HL-60/S4 treated with phorbol 12-myristate 13-acetate at 8.2 ng/mL for 4 days and 3 days (cell line): ENCODE measurements around the gene BICRAL.
"Not testable (repeated sequence)": the region's sequence is repeated elsewhere in the genome, so short reads cannot be mapped to it uniquely, and the experiment has no call there.

Experiments used
- in situ Hi-C: fragments of 300-500 bp; cut with MboI; formaldehyde crosslinking; loops from 2 replicates; pipeline ENCODE4 v1.15.0; 2022; ENCODE audit warnings: low sequenced_read_pairs

BICRAL gene

DNA sequence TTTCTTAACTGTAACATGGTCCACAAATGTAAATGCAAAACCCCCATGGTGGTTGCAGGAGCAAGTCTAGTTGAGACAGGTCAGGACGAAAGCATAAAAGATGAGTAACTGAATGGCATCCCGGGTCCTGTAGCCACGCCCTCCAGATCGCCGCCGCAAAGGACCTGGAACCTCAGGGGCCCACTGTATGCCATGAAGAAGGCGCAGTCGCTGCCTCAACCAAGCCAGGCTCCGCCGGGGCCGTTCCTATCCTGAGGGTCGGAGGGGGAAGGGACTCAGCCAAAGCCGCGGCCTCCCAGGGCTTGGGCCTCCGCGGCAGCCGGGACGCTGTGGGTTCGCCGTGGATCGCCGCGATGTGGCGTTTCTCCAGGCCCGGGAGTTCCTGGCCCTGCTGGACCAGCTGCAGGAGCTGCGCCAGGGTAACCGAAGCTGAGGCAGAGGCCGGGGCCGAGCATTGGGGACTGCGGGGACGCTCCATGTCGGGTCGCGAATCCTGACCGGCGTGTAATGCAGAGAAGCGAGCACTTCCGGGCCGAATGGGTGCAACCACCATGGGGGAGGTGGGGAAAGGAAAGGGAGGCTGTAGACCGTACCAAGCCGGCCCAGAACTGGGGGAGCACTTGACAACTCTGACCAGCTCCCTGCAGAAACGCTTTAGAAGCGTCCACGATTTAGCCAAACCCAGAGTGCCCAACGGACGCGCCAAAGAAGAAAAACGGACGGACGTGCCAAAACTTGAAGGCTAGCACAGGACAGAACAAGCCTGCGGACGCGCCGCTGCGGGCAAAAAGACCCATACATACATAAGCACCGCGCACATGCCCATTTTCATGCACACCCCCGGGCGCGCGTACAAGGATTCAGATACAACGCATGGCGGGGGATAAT, 108.7 kb downstream of the BICRAL start:
- in situ Hi-C loops = no loop called here

DNA sequence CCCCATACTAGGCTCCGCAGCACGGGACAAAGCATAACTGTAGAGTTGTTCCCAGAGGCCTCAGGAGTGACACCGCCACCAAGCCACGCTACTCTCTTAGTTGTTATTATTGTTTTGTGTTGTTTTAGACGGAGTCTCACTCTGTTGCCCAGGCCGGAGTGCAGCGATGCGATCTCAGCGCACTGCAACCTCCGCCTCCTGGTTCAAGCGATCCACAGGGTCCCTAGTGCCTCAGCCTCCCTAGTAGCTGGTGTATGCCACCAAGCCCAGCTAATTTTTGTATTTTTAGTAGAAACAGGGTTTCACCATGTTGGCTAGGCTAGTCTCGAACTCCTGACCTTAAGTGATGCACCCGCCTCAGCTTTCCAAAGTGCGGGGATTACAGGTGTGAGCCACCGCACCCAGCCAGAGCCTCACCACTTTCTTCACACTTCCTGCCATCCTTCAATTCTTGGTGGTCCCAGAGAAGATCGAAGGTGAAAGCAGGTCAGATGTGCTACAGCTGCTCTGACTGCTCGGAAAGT, 109.4 kb downstream of the BICRAL start:
- in situ Hi-C loops = no loop called here

DNA sequence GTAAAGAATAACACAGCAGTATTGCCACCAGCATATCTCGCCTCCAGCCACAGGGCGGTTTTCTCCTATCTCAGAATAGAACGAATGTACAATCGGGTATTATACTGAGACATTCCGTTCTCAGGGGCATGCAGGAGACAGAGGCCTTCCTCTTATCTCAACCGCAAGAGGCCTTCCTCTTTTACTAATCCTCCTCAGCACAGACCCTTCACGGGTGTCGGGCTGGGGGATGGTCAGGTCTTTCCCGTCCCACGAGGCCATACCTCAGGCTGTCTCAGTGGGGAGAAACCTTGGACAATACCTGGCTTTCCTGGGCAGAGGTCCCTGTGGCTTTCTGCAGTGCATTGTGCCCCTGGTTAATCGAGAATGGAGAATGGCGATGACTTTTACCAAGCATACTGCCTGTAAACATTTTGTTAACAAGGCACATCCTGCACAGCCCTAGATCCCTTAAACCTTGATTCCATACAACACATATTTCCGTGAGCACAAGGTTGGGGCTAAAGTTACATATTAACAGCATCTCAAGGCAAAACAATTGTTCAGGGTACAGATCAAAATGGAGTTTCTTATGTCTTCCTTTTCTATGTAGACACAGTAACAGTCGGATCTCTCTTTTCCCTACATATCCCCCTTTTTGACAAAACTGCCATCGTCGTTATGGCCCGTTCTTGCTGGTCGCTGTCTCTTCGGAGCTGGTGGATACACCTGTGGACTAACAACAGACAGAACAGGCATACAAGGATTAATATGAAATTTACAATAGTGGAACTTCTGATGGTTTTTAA, 112.4 kb downstream of the BICRAL start:
- in situ Hi-C loops = not testable (repeated sequence)

DNA sequence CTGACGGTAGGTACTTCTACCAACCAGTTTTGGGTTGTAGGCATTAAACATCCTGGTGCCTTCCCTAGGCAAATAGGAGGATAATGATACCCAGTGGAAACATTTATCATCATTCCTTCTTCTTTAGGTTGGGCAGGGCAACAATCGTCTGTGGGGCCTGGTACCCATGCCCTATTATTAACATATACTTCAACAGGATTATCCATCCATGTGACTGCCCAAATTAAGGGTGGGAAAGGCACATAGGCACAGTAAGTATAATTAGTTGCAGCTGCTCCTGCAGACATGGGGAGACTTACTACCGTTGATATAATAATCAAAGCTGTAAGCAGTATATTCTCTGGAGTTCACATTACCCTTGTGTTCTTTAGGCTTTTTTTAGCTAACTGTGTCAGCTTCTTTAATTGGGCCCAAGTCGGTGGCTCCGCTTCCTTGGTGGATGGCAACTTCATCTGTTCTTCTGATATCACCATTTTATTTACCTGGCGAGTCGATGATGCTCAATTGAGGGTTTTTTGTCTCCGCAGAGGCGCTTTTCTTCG, 114.4 kb downstream of the BICRAL start:
- in situ Hi-C loops = no loop called here

DNA sequence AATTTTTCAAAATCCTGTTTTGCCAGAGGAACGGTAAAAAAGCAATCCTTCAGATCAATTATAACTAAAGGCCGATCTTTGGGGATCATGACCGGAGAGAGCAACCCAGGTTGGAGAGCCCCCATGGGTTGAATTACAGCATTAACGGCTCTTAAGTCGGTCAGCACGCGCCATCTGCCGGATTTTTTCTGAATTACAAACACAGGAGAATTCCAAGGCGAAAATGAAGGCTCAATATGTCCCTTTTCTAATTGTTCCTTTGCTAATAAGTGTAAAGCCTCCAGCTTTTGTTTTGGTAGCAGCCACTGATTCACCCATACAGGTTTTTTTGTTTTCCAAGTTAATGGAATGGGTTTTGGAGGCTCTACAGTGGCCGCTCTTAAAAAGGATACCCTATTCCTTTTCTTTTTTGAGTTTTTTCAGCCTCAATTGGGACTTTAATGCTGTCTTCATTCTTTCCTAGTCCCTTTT, 117.1 kb downstream of the BICRAL start:
- in situ Hi-C loops = no loop called here

DNA sequence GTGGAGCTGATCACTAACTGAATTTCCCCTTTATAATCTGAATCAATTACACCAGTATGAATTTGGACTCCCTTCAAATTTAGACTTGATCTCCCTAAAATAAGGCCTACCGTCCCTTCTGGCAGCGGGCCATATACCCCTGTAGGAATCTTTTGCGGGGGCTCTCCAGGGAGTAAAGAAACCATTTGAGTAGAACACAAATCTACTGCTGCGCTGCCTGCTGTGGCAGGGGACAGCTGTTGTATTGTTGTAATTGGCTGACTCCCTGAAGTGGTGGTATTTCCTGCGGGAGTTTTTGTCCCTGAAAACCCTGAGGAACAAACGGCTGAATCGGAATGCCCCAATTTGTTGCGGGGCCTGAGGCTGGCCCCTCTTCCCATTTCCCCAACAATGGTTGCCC, 118.0 kb downstream of the BICRAL start:
- in situ Hi-C loops = loop anchor here (25.0 kb wide), 1 partner anchor 237 kb away; no protein-coding TSS in a partner anchor

DNA sequence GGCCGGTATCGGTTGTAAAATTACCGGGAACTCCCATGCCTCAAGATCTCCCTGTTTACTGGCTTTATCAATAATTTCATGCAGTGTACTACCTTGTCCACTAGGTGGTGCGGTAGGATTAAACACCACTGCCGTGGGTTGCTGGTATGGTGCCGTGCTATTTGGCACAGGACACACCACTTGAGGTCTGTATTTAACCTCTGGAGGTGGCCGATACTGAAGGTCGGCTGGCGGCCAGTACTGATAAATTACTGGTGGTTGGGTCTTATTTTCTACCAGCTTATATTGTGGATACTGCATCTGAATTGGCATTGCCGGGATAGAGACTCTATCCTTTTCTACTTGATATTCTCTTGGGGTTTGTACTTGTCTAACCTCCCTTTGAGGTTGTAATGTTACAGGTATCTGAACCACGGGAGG, 119.7 kb downstream of the BICRAL start:
- in situ Hi-C loops = loop anchor here (25.0 kb wide), 1 partner anchor 236 kb away; no protein-coding TSS in a partner anchor

DNA sequence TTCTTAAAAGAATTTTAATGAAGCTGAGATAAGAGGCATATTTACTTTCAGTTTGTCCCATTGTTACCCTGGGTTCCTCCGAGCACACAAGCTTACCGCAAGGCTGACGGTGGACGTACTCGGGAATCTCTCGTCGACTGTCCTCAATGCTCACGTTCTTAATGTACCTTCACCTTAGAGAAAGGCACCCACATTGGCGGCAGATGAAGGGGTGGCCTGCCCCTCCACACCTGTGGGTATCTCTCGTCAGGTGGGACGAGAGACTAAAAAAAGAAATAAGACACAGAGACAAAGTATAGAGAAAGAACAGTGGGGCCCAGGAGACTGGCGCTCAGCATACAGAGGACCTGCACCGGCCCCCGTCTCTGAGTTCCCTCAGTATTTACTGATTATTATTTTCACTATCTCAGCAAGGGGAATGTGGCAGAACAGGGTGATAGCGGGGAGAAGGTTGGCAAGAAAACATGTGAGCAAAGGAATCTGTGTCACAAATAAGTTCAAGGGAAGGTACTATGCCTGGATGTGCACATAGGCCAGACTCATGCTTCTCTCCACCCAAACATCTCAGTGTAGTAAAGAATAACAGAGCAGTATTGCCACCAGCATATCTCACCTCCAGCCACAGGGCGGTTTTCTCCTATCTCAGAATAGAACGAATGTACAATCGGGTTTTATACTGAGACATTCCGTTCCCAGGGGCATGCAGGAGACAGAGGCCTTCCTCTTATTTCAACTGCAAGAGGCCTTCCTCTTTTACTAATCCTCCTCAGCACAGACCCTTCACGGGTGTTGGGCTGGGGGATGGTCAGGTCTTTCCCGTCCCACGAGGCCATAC, 120.8 kb downstream of the BICRAL start:
- in situ Hi-C loops = loop anchor here (25.0 kb wide), 1 partner anchor 235 kb away; no protein-coding TSS in a partner anchor

DNA sequence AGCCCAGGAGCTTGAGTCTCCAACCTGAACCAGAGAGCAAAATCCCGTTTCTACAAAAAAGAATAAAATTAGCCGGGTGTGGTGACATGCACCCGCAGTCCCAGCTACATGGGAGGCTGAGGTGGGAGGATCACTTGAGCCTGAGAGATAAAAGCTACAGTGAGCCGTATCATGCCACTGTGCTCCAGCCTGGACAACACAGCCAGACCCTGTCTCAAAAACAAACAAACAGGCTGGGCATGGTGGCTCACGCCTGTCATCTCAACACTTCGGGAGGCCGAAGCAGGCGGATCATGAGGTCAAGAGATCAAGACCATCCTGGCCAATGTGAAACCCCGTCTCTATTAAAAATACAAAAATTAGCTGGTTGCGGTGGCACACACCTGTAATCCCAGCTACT, 122.6 kb downstream of the BICRAL start:
- in situ Hi-C loops = loop anchor here (25.0 kb wide), 1 partner anchor 233 kb away; no protein-coding TSS in a partner anchor

DNA sequence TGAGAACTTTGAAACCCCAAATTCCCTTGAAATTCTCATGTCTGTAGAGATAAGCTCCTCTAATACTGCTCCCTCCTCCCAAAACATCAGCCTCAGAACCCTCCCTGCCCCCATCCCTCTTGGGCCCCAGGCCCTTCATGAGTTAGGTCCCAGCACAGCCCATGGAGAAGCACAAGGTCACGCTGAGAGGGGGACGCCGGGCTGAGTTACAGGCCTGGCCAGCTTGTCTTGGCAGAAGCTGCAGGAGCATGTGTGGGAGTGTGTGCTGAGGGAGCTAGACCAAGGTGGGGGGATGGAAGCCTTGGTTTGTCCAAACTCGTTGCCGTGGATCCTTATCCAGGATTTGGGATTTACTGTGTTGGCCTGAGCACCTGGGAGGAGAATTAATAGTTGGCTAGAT, 125.5 kb downstream of the BICRAL start:
- in situ Hi-C loops = loop anchor here (25.0 kb wide), 1 partner anchor 230 kb away; no protein-coding TSS in a partner anchor

DNA sequence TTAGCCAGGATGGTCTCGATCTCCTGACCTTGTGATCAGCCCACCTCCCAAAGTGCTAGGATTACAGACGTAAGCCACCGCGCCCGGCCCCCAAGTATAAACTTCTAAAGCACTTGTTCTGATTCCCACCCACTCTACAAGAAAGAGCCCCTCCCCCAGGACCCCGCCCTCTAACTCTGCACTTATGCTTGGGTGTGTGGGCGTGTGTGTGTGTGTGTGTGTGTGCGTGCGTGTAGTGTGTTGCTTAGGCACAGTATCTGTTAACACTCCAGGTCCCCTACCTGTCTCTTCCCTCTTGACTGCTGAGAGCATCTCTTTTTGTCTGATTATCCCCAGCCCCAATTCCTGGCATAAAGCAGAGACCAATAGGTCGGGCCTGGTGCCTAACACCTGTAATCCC, 128.0 kb downstream of the BICRAL start:
- in situ Hi-C loops = loop anchor here (25.0 kb wide), 1 partner anchor 227 kb away; no protein-coding TSS in a partner anchor

DNA sequence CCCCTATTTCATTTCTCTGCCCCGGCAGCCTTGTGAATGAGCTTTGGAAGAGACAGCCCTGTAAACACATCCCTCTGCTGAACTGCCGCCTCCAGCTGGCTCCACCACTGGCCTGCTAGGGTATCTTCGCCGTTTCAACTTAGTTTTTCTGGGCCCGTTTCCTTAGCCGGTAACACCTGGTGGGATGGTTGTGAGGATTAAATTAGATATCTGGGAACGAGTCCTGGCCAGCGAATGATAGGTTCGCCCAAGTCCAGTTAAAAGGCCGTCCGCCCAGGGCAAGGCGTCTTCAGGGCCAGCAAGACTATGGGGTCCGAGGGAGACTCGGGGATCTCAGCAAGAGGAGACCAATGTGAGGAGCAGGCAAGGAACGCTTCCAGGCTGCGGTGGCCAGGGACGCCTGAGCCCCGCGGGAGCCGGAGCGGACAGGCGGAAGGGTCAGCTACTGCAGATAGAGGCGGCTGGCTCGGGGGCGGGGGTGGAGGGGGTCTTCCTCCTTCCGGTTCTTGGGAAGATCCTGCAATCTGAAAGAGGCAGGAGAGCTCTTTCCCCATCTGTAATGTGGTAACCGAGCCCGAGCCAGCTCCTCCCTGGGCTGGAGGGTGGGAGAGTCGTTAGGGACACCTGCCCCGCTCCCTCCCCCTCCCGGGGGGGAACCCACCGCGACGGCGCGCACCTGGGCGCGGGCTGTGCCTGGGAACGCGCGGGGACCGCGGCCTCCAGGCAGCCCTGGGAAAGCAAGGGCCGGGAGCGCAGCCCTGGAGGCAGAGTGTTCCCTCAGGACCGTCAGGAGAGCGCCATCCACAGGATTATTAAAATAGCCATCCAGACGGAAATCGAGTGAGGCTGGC, 129.5 kb downstream of the BICRAL start:
- in situ Hi-C loops = loop anchor here (25.0 kb wide), 1 partner anchor 226 kb away; no protein-coding TSS in a partner anchor

DNA sequence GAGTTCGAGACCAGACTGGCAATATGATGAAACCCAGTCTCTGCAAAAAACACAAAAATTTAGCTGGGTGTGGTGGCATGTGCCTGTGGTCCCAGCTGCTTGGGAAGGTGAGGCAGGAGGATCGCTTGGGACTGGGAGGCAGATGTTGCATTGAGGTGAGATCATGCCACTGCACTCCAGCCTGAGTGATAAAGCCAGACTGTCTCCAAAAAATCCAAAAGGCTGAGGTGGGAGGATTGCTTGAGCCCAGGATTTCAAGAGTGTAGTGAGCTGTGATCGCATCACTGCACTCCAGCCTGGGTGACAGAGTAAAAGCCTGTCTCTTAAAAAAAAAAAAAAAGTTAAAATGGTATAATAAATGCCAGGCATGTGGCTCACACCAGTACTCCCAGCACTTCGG, 132.7 kb downstream of the BICRAL start:
- in situ Hi-C loops = loop anchor here (25.0 kb wide), 1 partner anchor 223 kb away; no protein-coding TSS in a partner anchor

DNA sequence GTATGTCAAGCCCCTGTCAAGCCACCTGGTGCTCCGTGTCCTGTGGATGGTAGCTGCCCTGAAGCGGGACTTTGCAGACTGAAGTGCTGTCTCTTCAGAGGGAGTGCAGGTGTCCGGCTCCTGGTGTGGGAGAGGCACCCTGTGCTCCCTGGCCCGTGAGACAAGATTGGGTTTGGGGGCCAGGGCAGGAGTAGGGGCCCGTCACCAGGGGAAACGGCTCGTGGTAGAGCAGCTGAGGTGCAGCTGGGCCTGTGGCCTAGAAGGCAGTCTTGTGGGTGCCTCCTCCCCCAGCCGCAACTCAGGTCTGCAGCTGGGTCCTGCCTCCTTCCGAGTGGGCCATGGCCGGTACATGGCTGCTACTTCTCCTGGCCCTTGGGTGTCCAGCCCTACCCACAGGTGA, 133.9 kb downstream of the BICRAL start, which contains the start of gene PTCRA:
Gene PTCRA, plus strand, starts transcription at position 322 of the 400 bp plus-strand sequence. Its CDS starts 17 bp downstream, at position 339.
- in situ Hi-C loops = loop anchor here (25.0 kb wide), 1 partner anchor 222 kb away; no protein-coding TSS in a partner anchor

DNA sequence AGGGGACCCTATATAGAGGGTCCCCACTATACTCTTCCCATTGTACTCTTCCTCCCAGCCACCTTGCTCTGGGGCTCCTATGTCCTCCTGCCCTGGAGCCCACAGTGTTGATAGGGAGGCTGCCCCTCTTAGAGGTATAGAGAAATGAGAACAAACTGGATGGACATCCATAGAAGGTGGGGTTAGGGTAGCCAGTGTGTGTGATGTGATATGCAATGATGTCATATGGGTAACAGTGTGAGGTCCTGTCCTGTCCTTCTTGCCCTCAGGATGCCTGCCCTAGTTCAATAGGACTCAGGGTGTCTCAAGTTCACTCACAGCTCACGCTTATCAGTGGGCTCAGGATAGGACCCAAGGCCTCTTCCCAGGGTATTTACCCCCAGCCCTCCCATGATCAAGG, 134.4 kb downstream of the BICRAL start:
- in situ Hi-C loops = loop anchor here (25.0 kb wide), 1 partner anchor 221 kb away; no protein-coding TSS in a partner anchor
